GM19099 (cell line): ENCODE measurements around the gene ESPNL.

ENCODE experiments used
- POLR2A ChIP-seq: IDR thresholded peaks from 3 replicates; pipeline ENCODE4 v1.6.1; 2011; ENCODE audit warnings: low read depth; ENCODE audit not compliant: insufficient read length; ENCODE audit errors: extremely low read depth

Gene ESPNL

GRCh38 chr2:238127165-238128060 lies 27.3 kb downstream of the ESPNL start:
- no peak for TF ChIP-seq POLR2A

- no peak for TF ChIP-seq POLR2A
Measured at GRCh38 chr2:238128061-238128440, 27.9 kb downstream of the ESPNL start.

GRCh38 chr2:238128534-238129001 lies 28.4 kb downstream of the ESPNL start:
- no peak for TF ChIP-seq POLR2A

GRCh38 chr2:238129166-238130010 lies 29.2 kb downstream of the ESPNL start:
- TF ChIP-seq POLR2A = no peak

GRCh38 chr2:238130111-238130695 lies 30.1 kb downstream of the ESPNL start:
- TF ChIP-seq POLR2A = no peak

- TF ChIP-seq POLR2A = no peak
Measured at GRCh38 chr2:238130696-238131628, 30.8 kb downstream of the ESPNL start.

GRCh38 chr2:238131761-238132462 lies 31.8 kb downstream of the ESPNL start:
- no peak for TF ChIP-seq POLR2A

- TF ChIP-seq POLR2A = no peak
Measured at GRCh38 chr2:238132463-238133450, 32.6 kb downstream of the ESPNL start.

- no peak for TF ChIP-seq POLR2A
Measured at GRCh38 chr2:238133499-238134392, 33.6 kb downstream of the ESPNL start.

- no peak for TF ChIP-seq POLR2A
Measured at GRCh38 chr2:238134393-238134785, 34.2 kb downstream of the ESPNL start.

- TF ChIP-seq POLR2A = no peak
Measured at GRCh38 chr2:238135601-238136150, 35.5 kb downstream of the ESPNL start.
